Left renal pelvis (tissue), 4 donors: Measurements from ENCODE around the gene SH3RF3. TPM values are rescaled to one million over a fixed set of nuclear protein-coding genes. Genes with fewer than 3 reads are reported as not detected.

ENCODE experiments used
- DNase-seq, 4 donors: peaks; one replicate each; pipeline ENCODE4 v3.0.0-alpha.2; 2013; ENCODE audit warnings: low read depth in 4 of 4, low spot score in 3 of 4
- polyA plus RNA-seq, 4 donors: library from polyadenylated mRNA; unstranded; fragments of 120-200 nt; gene quantifications; one replicate each; pipeline ENCODE4 v1.2.1, GENCODE V29; 2013; ENCODE audit not compliant: insufficient read length in 4 of 4

Gene SH3RF3
- polyA plus RNA-seq, 4 donors = 4.7 to 5.5 (median 5.2) TPM

GRCh38 chr2:109270505-109271312 lies 141.7 kb downstream of the SH3RF3 start:
- DNase-seq = no peak

- no peak for DNase-seq
Observed at GRCh38 chr2:109271920-109272319, 142.9 kb downstream of the SH3RF3 start.

- no peak for DNase-seq
Observed at GRCh38 chr2:109272461-109272860, 143.5 kb downstream of the SH3RF3 start.

- DNase-seq = no peak
Observed at GRCh38 chr2:109275120-109276012, 146.4 kb downstream of the SH3RF3 start.

- DNase-seq = no peak
Observed at GRCh38 chr2:109277406-109277805, 148.4 kb downstream of the SH3RF3 start.

GRCh38 chr2:109279243-109279860 lies 150.3 kb downstream of the SH3RF3 start:
- DNase-seq = no peak

- no peak for DNase-seq
Observed at GRCh38 chr2:109280804-109281203, 151.8 kb downstream of the SH3RF3 start.

GRCh38 chr2:109282360-109282759 lies 153.4 kb downstream of the SH3RF3 start:
- no peak for DNase-seq

GRCh38 chr2:109282865-109283264 lies 153.9 kb downstream of the SH3RF3 start:
- DNase-seq = no peak

GRCh38 chr2:109284826-109285225 lies 155.8 kb downstream of the SH3RF3 start:
- no peak for DNase-seq

GRCh38 chr2:109285244-109285651 lies 156.2 kb downstream of the SH3RF3 start:
- DNase-seq = no peak

GRCh38 chr2:109287413-109287812 lies 158.4 kb downstream of the SH3RF3 start:
- DNase-seq = no peak

- DNase-seq = no peak
Observed at GRCh38 chr2:109287838-109288237, 158.8 kb downstream of the SH3RF3 start.

GRCh38 chr2:109288544-109289368 lies 159.8 kb downstream of the SH3RF3 start:
- no peak for DNase-seq

- DNase-seq = no peak
Observed at GRCh38 chr2:109289504-109290222, 160.7 kb downstream of the SH3RF3 start.

- DNase-seq = no peak
Observed at GRCh38 chr2:109290887-109291643, 162.1 kb downstream of the SH3RF3 start.

GRCh38 chr2:109292386-109292785 lies 163.4 kb downstream of the SH3RF3 start:
- DNase-seq = no peak

GRCh38 chr2:109293663-109294062 lies 164.7 kb downstream of the SH3RF3 start:
- DNase-seq = no peak

- no peak for DNase-seq
Observed at GRCh38 chr2:109294523-109294922, 165.5 kb downstream of the SH3RF3 start.
